Tibial artery (tissue), 4 donors: Measurements from ENCODE around the gene CNBP.

Experiments
- DNase-seq, 2 donors: peaks; one replicate each; pipeline ENCODE4 v3.0.0-alpha.2; 2019
- H3K27ac ChIP-seq, 2 donors: fragments of 200-600 bp; sonication (generic) in 1 of 2; 1 replicate in 1 of 2; 2 replicates in 1 of 2; pipeline ENCODE4 v1.5.1; 2018 to 2019; ENCODE audit warnings: mild to moderate bottlenecking in 1 of 2
- H3K27me3 ChIP-seq, 2 donors: fragments of 200-600 bp; sonication (generic) in 1 of 2; one replicate each; pipeline versions ENCODE4 v1.5.1 to v1.6.0; 2016 to 2019
- H3K36me3 ChIP-seq, 3 donors: fragments of 200-600 bp; sonication (generic) in 2 of 3; one replicate each; pipeline ENCODE4 v1.5.1; 2016 to 2019; ENCODE audit warnings: mild to moderate bottlenecking in 2 of 3
- H3K4me1 ChIP-seq, 4 donors: fragments of 200-600 bp; sonication (generic) in 2 of 4; 1 replicate in 3 of 4; 2 replicates in 1 of 4; pipeline ENCODE4 v1.5.1; 2016 to 2019
- H3K4me3 ChIP-seq, 2 donors: fragments of 200-600 bp; sonication (generic) in 1 of 2; 1 replicate in 1 of 2; 2 replicates in 1 of 2; pipeline ENCODE4 v1.5.1; 2018 to 2019; ENCODE audit warnings: mild to moderate bottlenecking in 2 of 2
- H3K9me3 ChIP-seq, 3 donors: fragments of 200-600 bp; sonication (generic) in 1 of 3; one replicate each; pipeline ENCODE4 v1.5.1; 2016 to 2019
- CTCF ChIP-seq, 2 experiments: fragments of 200-600 bp in 1 of 2; fragments of 450-650 bp in 1 of 2; IDR thresholded peaks; one replicate each; pipeline ENCODE4 v1.5.1; 2017 to 2019; ENCODE audit warnings: antibody characterized with exemption in 2 of 2, mild to moderate bottlenecking in 1 of 2, moderate library complexity in 1 of 2
- intact Hi-C: fragments of 100-400 bp; cut with DNase I; formaldehyde crosslinking; loops from one replicate; pipeline ENCODE4 v1.15.0; 2023; ENCODE audit warnings: low total_unique reads

Gene CNBP

GRCh38 chr3:129118745-129119144 is 65.0 kb downstream of the CNBP start:
- Histone ChIP-seq H3K27me3 (no peaks in the 10 kb centered on the region), H3K4me1 (peaks cover 0 to 33% (median 24%) of the 10 kb centered on the region in 4 donors), H3K27ac (no peak overlapping the region), H3K36me3 (peaks cover 6 to 18% (median 10%) of the 10 kb centered on the region in 3 donors), H3K9me3 (no peaks in the 10 kb centered on the region), H3K4me3 (no peak overlapping the region)
- DNase-seq: no peak
- intact Hi-C loops: no loop called here
- TF ChIP-seq CTCF (IDR thresholded peaks at IDR 0.05): no peak
